ENCODE data around the gene LAYN.

LAYN gene

GRCh38 chr11:111540114-111540936, at the start of gene LAYN:
Gene LAYN, plus strand, starts transcription at chr11:111540720. Its CDS starts 124 bp downstream, at chr11:111540844.
- no peak for FAIRE-seq

GRCh38 chr11:111494040-111494439, 46.5 kb upstream of the LAYN start:
- FAIRE-seq: no peak

GRCh38 chr11:111499483-111499882, 41.0 kb upstream of the LAYN start:
- FAIRE-seq: no peak

- no peak for FAIRE-seq
These were observed 40.0 kb upstream of the LAYN start for GRCh38 chr11:111500481-111500880.

- no peak for FAIRE-seq
These were observed 37.9 kb upstream of the LAYN start for GRCh38 chr11:111502611-111503010.

- no peak for FAIRE-seq
These were observed 30.2 kb upstream of the LAYN start for GRCh38 chr11:111510311-111510710.

- FAIRE-seq: no peak
These were observed 28.0 kb upstream of the LAYN start, which contains the start of gene BTG4 for GRCh38 chr11:111512296-111513239. Gene BTG4, minus strand, starts transcription at chr11:111512386. Its CDS starts 13,610 bp downstream, at chr11:111498776.

- no peak for FAIRE-seq
These were observed 27.3 kb upstream of the LAYN start for GRCh38 chr11:111513240-111513605.

- no peak for FAIRE-seq
These were observed 26.1 kb upstream of the LAYN start, which contains the start of gene HOATZ for GRCh38 chr11:111514216-111515031. Gene HOATZ, plus strand, starts transcription at chr11:111514778. Its CDS starts 7 bp downstream, at chr11:111514785.

GRCh38 chr11:111515591-111515990, 24.9 kb upstream of the LAYN start:
- no peak for FAIRE-seq

GRCh38 chr11:111518668-111519067, 21.9 kb upstream of the LAYN start:
- no peak for FAIRE-seq

- no peak for FAIRE-seq
These were observed 20.0 kb upstream of the LAYN start for GRCh38 chr11:111520560-111520959.

- no peak for FAIRE-seq
These were observed 19.4 kb upstream of the LAYN start for GRCh38 chr11:111521135-111521534.

GRCh38 chr11:111522426-111522825, 18.1 kb upstream of the LAYN start:
- no peak for FAIRE-seq

- FAIRE-seq: no peak
These were observed 17.2 kb upstream of the LAYN start for GRCh38 chr11:111523343-111523742.

GRCh38 chr11:111524056-111524455, 16.5 kb upstream of the LAYN start:
- FAIRE-seq: no peak

- FAIRE-seq: no peak
These were observed 15.1 kb upstream of the LAYN start for GRCh38 chr11:111525456-111525855.

GRCh38 chr11:111526501-111526900, 14.0 kb upstream of the LAYN start:
- FAIRE-seq: no peak

- no peak for FAIRE-seq
These were observed 13.2 kb upstream of the LAYN start for GRCh38 chr11:111527279-111527678.

- FAIRE-seq: no peak
These were observed 12.0 kb upstream of the LAYN start for GRCh38 chr11:111528557-111528956.

- no peak for FAIRE-seq
These were observed 10.4 kb upstream of the LAYN start for GRCh38 chr11:111530091-111530490.

GRCh38 chr11:111531136-111531535, 9.4 kb upstream of the LAYN start:
- no peak for FAIRE-seq
